HepG2 (cell line): ENCODE results near the gene CORO7.

Experiments used
- FOXP4 ChIP-seq: sonication (generic); formaldehyde crosslinking; IDR thresholded peaks from 2 replicates; pipeline ENCODE4 v1.4.0; 2020; ENCODE audit warnings: missing genetic modification reagents
- MYC ChIP-seq: sonication (generic); formaldehyde crosslinking; IDR thresholded peaks from 2 replicates; pipeline ENCODE4 v1.9.0; 2021; ENCODE audit warnings: missing genetic modification reagents, borderline replicate concordance
- NFE2L1 ChIP-seq: sonication (generic); formaldehyde crosslinking; IDR thresholded peaks from 2 replicates; pipeline ENCODE4 v1.4.0; 2020; ENCODE audit warnings: missing genetic modification reagents, mild to moderate bottlenecking, borderline replicate concordance
- POLR2AphosphoS5 ChIP-seq: IDR thresholded peaks from 2 replicates; pipeline ENCODE4 v1.6.1; 2012; ENCODE audit warnings: low read depth, low read length
- REST ChIP-seq, 2 experiments: IDR thresholded peaks; 2 replicates each; pipeline ENCODE4 v1.6.1; 2011 to 2012; ENCODE audit warnings: low read length in 2 of 2, borderline replicate concordance in 1 of 2, low read depth in 1 of 2, mild to moderate bottlenecking in 1 of 2, moderate library complexity in 1 of 2
- ZNF10 ChIP-seq: sonication (generic); formaldehyde crosslinking; IDR thresholded peaks from 2 replicates; pipeline ENCODE4 v1.4.0; 2020; ENCODE audit warnings: mild to moderate bottlenecking, low read depth, missing genetic modification reagents, borderline replicate concordance
- ZNF7 ChIP-seq: IDR thresholded peaks from 2 replicates; pipeline ENCODE4 v1.6.1; 2016; ENCODE audit warnings: missing biosample characterization, missing genetic modification reagents

GRCh38 chr16:4321286-4322120 is 94.9 kb downstream of the CORO7 start:
- TF ChIP-seq FOXP4 (CRISPR knock-in tag): no peak
- no peak for TF ChIP-seq REST (IDR thresholded peaks at IDR 0.05; ENCODE audit: borderline replicate concordance in 1 of 2, low read depth in 1 of 2, low read length in 2 of 2)
- TF ChIP-seq NFE2L1 (CRISPR knock-in tag): no peak
- no peak for TF ChIP-seq ZNF7 (CRISPR knock-in tag)
- TF ChIP-seq POLR2AphosphoS5: no peak
- no peak; the same call in 1 of the 2 replicates for TF ChIP-seq MYC (CRISPR knock-in tag)
- TF ChIP-seq ZNF10 (CRISPR knock-in tag): no peak
